ENCODE measurements around the gene SLC7A11. TPM values are rescaled to one million over a fixed set of nuclear protein-coding genes. Genes with fewer than 3 reads are reported as not detected.
"Not testable (repeated sequence)": the region's sequence is repeated elsewhere in the genome, so short reads cannot be mapped to it uniquely, and the experiment has no call there.

SLC7A11 gene
- polyA plus RNA-seq, 3 donors = 0.02 to 0.07 TPM; not detected in 1

DNA sequence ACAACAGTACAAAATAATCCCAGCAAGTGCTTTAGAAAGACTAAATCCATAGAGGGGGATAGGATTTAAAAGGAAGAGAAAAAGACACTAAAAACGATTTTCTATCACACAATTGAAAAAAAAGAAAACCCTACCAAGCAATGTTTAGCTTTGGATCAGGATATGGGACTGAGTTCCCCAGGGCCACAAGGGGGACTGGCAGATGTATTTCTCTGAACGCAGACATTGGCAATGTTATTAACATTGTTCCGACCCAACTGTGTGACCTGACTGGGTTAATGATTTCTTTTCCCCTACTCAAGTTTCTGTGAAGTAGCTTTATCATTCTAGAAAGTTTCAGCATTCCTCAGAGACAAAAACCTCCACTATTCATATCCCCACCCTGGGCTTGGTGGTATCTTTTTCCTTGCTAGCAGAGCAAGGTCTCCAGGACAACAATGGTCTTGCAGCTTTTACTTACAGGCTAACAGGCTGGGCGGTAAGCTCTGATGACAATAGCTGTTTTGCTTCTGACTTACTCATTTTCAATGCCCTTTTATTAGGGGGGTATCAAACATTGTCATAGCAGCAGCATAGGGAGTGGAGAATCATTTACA, 25.8 kb downstream of the SLC7A11 start:
- no peaks in the 10 kb centered on the region for H3K9me3 ChIP-seq (replicated peaks in 1 of 2; ENCODE audit: control insufficient read depth in 1 of 2, insufficient read depth in 1 of 2, low read length in 2 of 2)
- TF ChIP-seq, protein P1, sequence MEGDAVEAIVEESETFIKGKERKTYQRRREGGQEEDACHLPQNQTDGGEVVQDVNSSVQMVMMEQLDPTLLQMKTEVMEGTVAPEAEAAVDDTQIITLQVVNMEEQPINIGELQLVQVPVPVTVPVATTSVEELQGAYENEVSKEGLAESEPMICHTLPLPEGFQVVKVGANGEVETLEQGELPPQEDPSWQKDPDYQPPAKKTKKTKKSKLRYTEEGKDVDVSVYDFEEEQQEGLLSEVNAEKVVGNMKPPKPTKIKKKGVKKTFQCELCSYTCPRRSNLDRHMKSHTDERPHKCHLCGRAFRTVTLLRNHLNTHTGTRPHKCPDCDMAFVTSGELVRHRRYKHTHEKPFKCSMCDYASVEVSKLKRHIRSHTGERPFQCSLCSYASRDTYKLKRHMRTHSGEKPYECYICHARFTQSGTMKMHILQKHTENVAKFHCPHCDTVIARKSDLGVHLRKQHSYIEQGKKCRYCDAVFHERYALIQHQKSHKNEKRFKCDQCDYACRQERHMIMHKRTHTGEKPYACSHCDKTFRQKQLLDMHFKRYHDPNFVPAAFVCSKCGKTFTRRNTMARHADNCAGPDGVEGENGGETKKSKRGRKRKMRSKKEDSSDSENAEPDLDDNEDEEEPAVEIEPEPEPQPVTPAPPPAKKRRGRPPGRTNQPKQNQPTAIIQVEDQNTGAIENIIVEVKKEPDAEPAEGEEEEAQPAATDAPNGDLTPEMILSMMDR (IDR thresholded peaks at IDR 0.05) = no peak
- no peaks in the 10 kb centered on the region for H3K4me1 Mint-ChIP-seq
- no peaks in the 10 kb centered on the region for H3K27me3 ChIP-seq (ENCODE audit: control insufficient read depth in 2 of 2, insufficient read depth in 2 of 2, low read length in 2 of 2)
- H3K27me3 Mint-ChIP-seq (ENCODE audit: low read depth in 3 of 3) = peaks cover 0 to 2% (median 0%) of the 10 kb centered on the region in 3 donors
- H3K4me3 Mint-ChIP-seq = no peak overlapping the region
- DNase-seq = no peak
- no CpG with 5 or more reads among the region's 4 CpGs for WGBS (ENCODE audit: insufficient coverage)
- intact Hi-C loops (cut with micrococcal nuclease) = no loop called here
- no peaks in the 10 kb centered on the region for H3K36me3 ChIP-seq (replicated peaks in 1 of 2; ENCODE audit: control insufficient read depth in 1 of 2, insufficient read depth in 2 of 2, low read length in 2 of 2)
- H3K9ac ChIP-seq (ENCODE audit: insufficient read depth, low read length, poor library complexity, severe bottlenecking) = no peak overlapping the region
- H3K4me1 ChIP-seq (ENCODE audit: control insufficient read depth in 1 of 2, insufficient read depth in 2 of 2, low read length in 2 of 2) = no peaks in the 10 kb centered on the region
- no peaks in the 10 kb centered on the region for H3K79me2 ChIP-seq (ENCODE audit: insufficient read depth, low read length)
- no peak overlapping the region for H3K4me2 ChIP-seq (replicated peaks; ENCODE audit: extremely low read depth, low read length, poor library complexity, severe bottlenecking)
- no peak overlapping the region for H3K4me3 ChIP-seq (replicated peaks in 1 of 3; ENCODE audit: low read depth in 2 of 3, low read length in 3 of 3)
- H3K27ac Mint-ChIP-seq = no peak overlapping the region
- H3K27ac ChIP-seq (ENCODE audit: low read depth in 1 of 2, low read length in 2 of 2) = no peak overlapping the region
- H3K36me3 Mint-ChIP-seq = no peaks in the 10 kb centered on the region
- no peaks in the 10 kb centered on the region for H4K20me1 ChIP-seq (ENCODE audit: insufficient read depth, low read length)
- no peak overlapping the region for H2AFZ ChIP-seq (ENCODE audit: insufficient read depth, low read depth, low read length, poor library complexity, severe bottlenecking)
- peaks cover 0 to 3% (median 0%) of the 10 kb centered on the region in 7 donors for H3K9me3 Mint-ChIP-seq

DNA sequence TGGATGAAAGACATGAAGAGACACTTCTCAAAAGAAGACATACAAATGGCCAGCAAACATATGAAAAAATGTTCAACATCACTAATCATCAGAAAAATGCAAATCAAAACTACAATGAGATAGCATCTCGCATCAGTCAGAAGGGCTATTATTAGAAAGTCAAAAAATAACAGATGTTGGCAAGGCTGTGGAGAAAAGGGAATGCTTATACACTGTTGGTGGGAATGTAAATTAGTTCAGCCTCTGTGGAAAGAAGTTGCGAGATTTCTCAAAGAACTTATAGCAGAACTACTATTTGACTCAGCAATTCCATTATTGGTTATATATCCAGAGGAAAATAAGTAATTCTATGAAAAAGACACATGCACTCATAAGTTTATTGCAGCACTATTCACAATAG, 31.6 kb downstream of the SLC7A11 start:
- WGBS (ENCODE audit: insufficient coverage) = no CpG with 5 or more reads among the region's 2 CpGs
- not testable (repeated sequence) for H3K79me2 ChIP-seq (ENCODE audit: insufficient read depth, low read length); H3K4me3 Mint-ChIP-seq

More for the DNA sequence above, 31.6 kb downstream of the SLC7A11 start:
- H3K27me3 Mint-ChIP-seq (ENCODE audit: low read depth in 3 of 3); H3K9ac ChIP-seq (ENCODE audit: insufficient read depth, low read length, poor library complexity, severe bottlenecking); H3K36me3 ChIP-seq (replicated peaks in 1 of 2; ENCODE audit: control insufficient read depth in 1 of 2, insufficient read depth in 2 of 2, low read length in 2 of 2); H3K4me3 ChIP-seq (replicated peaks in 1 of 3; ENCODE audit: low read depth in 2 of 3, low read length in 3 of 3); H3K9me3 Mint-ChIP-seq; H3K9me3 ChIP-seq (replicated peaks in 1 of 2; ENCODE audit: control insufficient read depth in 1 of 2, insufficient read depth in 1 of 2, low read length in 2 of 2); DNase-seq; H3K36me3 Mint-ChIP-seq; H3K27me3 ChIP-seq (ENCODE audit: control insufficient read depth in 2 of 2, insufficient read depth in 2 of 2, low read length in 2 of 2); H3K4me1 ChIP-seq (ENCODE audit: control insufficient read depth in 1 of 2, insufficient read depth in 2 of 2, low read length in 2 of 2); H3K4me1 Mint-ChIP-seq; intact Hi-C loops (cut with micrococcal nuclease); H2AFZ ChIP-seq (ENCODE audit: insufficient read depth, low read depth, low read length, poor library complexity, severe bottlenecking); H3K27ac Mint-ChIP-seq; H3K4me2 ChIP-seq (replicated peaks; ENCODE audit: extremely low read depth, low read length, poor library complexity, severe bottlenecking); H3K27ac ChIP-seq (ENCODE audit: low read depth in 1 of 2, low read length in 2 of 2); H4K20me1 ChIP-seq (ENCODE audit: insufficient read depth, low read length): not testable (repeated sequence)

Data from CD14-positive monocyte (primary cell).